Subcutaneous adipose tissue (tissue), 4 donors: ENCODE results near the gene WFDC12. TPM values are rescaled to one million over a fixed set of nuclear protein-coding genes. Genes with fewer than 3 reads are reported as not detected.

Experiments
- total RNA-seq, 4 donors: library from RNA; depleted of rRNA; stranded (reverse); fragments of >200 nt; gene quantifications; one replicate each; pipeline ENCODE4 v1.1.0, GENCODE V29; 2016
- TF ChIP-seq, protein P1 (sequence below): fragments of 450-650 bp; IDR thresholded peaks from one replicate; pipeline ENCODE4 v1.5.1; 2016; ENCODE audit warnings: low read depth, mild to moderate bottlenecking, control low read depth, antibody characterized with exemption, moderate library complexity

The WFDC12 gene
- total RNA-seq, 4 donors from 2014 or later, result not detected

DNA sequence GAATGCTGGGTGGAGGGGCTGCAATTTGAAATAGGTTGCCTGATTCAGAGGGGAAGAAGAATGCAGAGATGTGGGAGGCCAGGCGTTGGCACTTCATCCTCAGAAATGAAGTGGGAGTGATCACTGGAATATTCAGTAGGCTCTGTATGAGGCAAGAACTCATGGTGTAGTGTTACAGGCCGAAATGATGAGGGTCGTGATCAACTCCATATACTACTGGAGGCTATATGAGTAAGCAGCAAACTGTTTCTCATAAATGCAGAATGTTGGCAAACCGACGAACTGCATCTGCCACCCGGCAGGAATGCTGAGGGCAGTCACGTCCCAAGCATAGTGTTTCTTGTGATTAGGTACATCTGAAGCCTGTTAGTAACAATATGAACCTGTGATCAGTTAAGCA lies 36.0 kb downstream of the WFDC12 start:
- TF ChIP-seq, protein P1, sequence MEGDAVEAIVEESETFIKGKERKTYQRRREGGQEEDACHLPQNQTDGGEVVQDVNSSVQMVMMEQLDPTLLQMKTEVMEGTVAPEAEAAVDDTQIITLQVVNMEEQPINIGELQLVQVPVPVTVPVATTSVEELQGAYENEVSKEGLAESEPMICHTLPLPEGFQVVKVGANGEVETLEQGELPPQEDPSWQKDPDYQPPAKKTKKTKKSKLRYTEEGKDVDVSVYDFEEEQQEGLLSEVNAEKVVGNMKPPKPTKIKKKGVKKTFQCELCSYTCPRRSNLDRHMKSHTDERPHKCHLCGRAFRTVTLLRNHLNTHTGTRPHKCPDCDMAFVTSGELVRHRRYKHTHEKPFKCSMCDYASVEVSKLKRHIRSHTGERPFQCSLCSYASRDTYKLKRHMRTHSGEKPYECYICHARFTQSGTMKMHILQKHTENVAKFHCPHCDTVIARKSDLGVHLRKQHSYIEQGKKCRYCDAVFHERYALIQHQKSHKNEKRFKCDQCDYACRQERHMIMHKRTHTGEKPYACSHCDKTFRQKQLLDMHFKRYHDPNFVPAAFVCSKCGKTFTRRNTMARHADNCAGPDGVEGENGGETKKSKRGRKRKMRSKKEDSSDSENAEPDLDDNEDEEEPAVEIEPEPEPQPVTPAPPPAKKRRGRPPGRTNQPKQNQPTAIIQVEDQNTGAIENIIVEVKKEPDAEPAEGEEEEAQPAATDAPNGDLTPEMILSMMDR, result no peak

DNA sequence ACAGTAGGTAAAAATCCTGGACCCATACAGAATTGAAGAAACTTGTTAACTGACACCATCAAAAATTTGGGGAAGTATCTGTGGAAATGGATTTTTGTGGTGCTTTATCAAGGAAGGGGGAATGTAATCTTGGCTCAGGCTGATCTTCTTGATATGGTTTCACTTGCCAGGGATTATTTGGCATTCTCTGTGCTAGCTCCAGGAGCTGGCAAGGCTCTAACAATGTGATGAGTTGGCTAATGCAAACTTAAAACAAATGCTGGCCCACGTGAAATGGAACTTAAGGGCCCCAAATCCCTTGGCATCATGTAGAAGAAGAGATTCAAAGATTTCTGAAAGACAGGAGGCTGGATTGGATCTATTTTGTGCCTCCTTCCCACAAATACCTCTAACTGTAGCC lies 36.5 kb downstream of the WFDC12 start:
- TF ChIP-seq, protein P1, result no peak

DNA sequence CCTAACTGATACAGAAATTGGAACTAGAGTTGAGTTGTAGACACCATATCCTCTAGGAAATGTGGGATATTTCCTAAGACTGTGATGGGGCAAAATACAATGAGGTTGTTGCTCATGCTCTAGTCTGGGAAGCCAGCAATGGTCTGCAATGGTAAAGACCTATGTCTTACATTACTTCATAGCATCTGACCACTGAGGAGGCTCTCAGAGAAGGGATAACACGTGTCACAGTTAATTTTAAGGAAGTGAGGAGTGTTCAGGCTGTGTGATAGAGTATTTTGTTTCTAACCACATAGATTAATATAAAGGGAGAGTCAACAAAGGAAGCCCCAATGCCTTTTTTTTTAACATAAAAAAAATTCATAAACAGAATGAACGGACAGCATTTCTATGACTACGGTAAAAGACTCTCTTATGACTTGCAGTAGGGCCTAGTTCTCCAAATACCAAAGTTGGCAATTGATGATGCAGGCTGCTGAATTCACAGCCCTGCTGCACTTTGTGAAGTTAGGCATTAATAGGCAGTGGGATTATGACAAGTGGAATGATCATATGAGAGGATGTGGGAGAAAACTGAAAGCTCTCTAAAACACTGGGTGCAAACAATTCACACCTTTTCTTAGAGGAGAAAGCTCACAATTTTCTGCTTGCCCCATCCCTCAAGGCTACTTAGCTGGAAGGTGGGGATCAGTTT lies 37.0 kb downstream of the WFDC12 start:
- TF ChIP-seq, protein P1, result no peak

DNA sequence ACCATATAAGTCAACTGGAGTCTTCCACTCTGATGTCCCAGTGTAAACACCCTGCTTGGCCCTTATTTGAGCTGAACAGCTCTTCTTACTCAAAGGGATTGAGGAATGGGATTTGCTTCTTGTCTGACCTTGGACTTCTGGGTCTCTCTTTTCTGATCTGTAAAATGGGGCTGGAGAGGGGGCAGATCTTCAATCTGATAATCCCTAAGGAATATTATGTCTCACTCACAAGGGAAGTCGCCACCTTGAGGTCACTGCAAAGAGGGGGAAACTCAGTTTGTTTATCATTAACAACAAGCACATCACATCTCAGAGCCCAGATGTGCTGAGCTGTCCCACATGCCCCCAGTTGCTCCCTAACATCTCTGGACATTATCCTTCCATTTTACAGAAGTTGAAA lies 38.4 kb downstream of the WFDC12 start:
- TF ChIP-seq, protein P1, result no peak

DNA sequence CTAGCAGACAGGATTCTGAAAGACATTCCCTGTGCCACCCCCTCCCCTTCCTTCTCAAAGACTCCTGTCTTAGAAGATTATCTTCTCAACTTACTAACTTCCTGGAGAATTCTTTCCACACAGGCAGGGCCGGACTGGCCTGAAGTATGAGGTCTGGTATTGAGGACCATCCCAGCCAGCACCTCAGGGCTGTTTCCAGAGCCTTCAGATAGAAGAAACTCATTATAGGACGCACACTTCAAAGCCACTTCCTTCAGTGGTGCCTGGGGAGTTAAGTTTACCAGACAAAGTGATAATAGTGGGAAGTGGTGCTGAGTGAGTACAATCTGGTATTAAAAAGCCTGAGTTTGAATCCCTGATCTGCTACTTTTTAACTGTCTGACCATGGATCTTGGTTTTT lies 39.0 kb downstream of the WFDC12 start:
- TF ChIP-seq, protein P1, result no peak

DNA sequence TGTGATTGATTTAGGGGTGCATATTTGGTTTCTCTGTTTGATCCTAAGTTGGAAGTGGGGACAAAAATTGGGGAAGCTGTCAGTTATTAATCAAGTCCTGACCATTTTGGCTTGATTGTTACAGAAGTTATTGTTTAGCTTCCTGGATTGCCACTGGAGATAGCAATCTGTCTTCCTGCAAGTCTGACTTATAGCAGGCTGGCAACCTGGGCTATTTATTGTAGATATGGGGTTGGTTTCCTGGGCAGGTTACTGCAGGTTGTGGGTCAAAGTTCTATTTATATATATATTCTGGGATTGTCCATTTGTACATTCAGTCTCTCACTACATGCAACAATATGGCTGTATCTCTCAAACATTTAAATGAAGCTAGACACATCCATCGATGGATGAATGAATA lies 41.1 kb downstream of the WFDC12 start:
- TF ChIP-seq, protein P1, result no peak

DNA sequence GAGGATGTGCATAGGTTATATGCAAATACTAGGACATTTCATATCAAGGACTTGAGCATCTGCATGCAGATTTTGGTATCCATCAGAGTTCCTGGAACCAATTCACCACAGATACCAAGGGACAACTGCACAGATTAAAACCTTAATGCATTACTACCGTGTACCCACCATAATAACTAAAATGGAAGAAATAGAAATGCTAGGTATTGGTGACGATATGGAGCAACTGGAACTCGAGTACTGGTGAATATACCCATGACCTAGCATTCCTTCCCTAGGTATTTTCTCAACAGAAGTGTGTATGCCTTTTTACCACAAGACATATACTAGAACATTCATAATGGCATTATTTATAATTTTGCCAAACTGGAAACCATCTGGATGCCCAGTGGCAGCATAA lies 41.8 kb downstream of the WFDC12 start:
- TF ChIP-seq, protein P1, result no peak
